ENCODE measurements around the gene MTA2.

- TF ChIP-seq POLR2A (IDR thresholded peaks at IDR 0.05) (no peak), CTCF (IDR thresholded peaks at IDR 0.05) (no peak)
Observed at GRCh38 chr11:62543680-62544444, 57.8 kb downstream of the MTA2 start.
